Spinal cord (tissue), 10 donors: Measurements from ENCODE around the gene MSANTD1. TPM values are rescaled to one million over a fixed set of nuclear protein-coding genes. Genes with fewer than 3 reads are reported as not detected.

Source experiments
- DNase-seq, 6 donors: peaks; one replicate each; pipeline versions ENCODE4 v3.0.0 to v3.0.0-alpha.2; 2013 to 2015; ENCODE audit warnings: low spot score in 6 of 6, low read depth in 4 of 6
- H3K27ac ChIP-seq: one replicate; pipeline ENCODE4 v1.5.1; 2013; ENCODE audit warnings: low read depth, low read length, control low read depth
- H3K27me3 ChIP-seq: one replicate; pipeline ENCODE4 v1.6.1; 2013; ENCODE audit warnings: low read length; ENCODE audit not compliant: control insufficient read depth, insufficient read depth
- H3K36me3 ChIP-seq: one replicate; pipeline ENCODE4 v1.6.1; 2013; ENCODE audit warnings: low read length; ENCODE audit not compliant: control insufficient read depth, insufficient read depth
- H3K4me1 ChIP-seq: one replicate; pipeline ENCODE4 v1.6.1; 2013; ENCODE audit warnings: low read length; ENCODE audit not compliant: control insufficient read depth, insufficient read depth
- H3K4me3 ChIP-seq: one replicate; pipeline ENCODE4 v1.5.1; 2013; ENCODE audit warnings: low read depth, low read length, control low read depth
- H3K9me3 ChIP-seq: one replicate; pipeline ENCODE4 v1.6.1; 2013; ENCODE audit warnings: low read length; ENCODE audit not compliant: control insufficient read depth, insufficient read depth
- WGBS: methylation state at CpG from one replicate; pipeline ENCODE4 v1.1.5; 2013; ENCODE audit warnings: missing lambda C conversion rate; ENCODE audit not compliant: insufficient coverage; 5-methylcytosine and 5-hydroxymethylcytosine counted together
- polyA plus RNA-seq, 2 donors: library from polyadenylated mRNA; unstranded; fragments of 120-200 nt; gene quantifications; one replicate each; pipeline ENCODE4 v1.2.1, GENCODE V29; 2013; ENCODE audit not compliant: insufficient read length in 2 of 2
- total RNA-seq, 2 donors: library from RNA; depleted of rRNA in 1 of 2; stranded (reverse); fragments of 120-200 nt in 1 of 2; fragments of >200 nt in 1 of 2; gene quantifications; one replicate each; pipeline versions ENCODE4 v1.2.3 to v1.2.4, GENCODE V29; 2013 to 2014
- donor health status: healthy.

Gene MSANTD1
- total and polyA plus RNA-seq, 4 donors: 1.4 to 5.7 (median 3.3) TPM

DNA sequence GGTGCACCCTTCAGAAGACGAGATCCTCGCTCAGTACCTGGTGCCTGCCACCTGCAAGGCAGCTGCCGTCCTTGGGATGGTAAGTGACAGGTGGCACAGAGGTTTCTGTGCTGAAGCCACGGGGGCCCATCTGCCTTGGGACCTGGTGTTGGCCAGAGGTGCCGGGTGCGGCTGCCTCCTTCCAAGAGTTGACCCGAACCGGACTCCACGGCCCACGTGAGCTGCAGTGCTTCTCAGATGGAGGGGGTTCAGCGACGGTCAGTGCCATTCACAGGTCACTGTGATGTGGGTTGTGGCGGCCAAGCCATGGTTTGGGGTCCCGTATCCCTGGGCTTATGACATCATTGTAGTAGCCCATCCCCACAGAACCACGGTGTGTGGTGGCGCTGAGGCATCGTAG, 19.0 kb upstream of the MSANTD1 start:
- Histone ChIP-seq H3K36me3 (peaks cover 97% of the 10 kb centered on the region), H3K9me3 (no peaks in the 10 kb centered on the region)
- 98% methylated on average over 16 of the region's 17 CpGs for WGBS

DNA sequence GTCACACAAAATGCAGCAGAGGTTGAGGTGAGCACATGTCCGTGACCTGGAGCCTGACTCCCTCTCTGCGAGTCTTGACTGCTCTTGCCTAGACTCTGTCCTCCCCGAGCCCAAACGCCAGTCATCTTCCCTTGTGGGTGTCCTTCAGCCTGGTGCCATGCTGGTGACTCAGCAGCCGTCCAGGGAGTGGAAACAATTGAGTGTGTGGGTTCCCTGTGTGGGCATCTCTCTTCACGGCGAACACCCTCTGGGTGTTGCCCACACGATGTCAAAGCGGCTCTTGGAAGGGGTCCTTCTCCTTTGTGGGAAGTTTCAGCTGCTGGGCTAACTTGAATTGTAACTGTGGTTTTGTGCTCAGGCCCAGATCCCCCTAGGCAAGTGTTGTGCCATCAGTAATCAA, 17.5 kb upstream of the MSANTD1 start:
- WGBS: 94% methylated on average over 9 of the region's 9 CpGs
- H3K27ac ChIP-seq: no peak overlapping the region
- no peak overlapping the region for H3K4me3 ChIP-seq
- H3K36me3 ChIP-seq: peaks cover 97% of the 10 kb centered on the region
- H3K27me3 ChIP-seq: no peaks in the 10 kb centered on the region
- H3K9me3 ChIP-seq: no peaks in the 10 kb centered on the region
- DNase-seq: no peak
- H3K4me1 ChIP-seq: no peaks in the 10 kb centered on the region

More for the DNA sequence above, 19.0 kb upstream of the MSANTD1 start:
- Histone ChIP-seq H3K4me1 (peaks cover 6% of the 10 kb centered on the region), H3K27me3 (no peaks in the 10 kb centered on the region), H3K4me3 (no peak overlapping the region), H3K27ac (no peak overlapping the region)
- DNase-seq: no peak

GRCh38 chr4:3232001-3232400, 17.0 kb upstream of the MSANTD1 start:
- Histone ChIP-seq H3K9me3 (no peaks in the 10 kb centered on the region), H3K27ac (no peak overlapping the region), H3K4me3 (no peak overlapping the region), H3K4me1 (no peaks in the 10 kb centered on the region), H3K27me3 (no peaks in the 10 kb centered on the region), H3K36me3 (peaks cover 97% of the 10 kb centered on the region)
- DNase-seq: no peak
- WGBS: 95% methylated on average over 10 of the region's 16 CpGs

DNA sequence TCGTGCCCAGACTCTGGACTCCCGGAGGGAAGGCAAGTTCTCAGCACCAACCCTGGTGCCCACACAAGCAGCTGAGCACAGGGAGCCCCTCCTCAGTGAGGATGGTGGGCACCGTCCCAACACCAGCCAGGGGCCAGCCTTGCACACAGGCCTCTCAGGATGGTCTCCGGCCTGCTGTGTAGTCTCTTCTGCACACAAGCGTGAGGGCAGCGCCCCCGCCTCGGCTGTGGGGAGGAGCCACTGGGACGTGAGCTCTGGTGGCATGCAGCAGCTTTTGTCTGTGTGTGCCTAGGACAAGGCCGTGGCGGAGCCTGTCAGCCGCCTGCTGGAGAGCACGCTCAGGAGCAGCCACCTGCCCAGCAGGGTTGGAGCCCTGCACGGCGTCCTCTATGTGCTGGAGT, 16.1 kb upstream of the MSANTD1 start:
- H3K36me3 ChIP-seq: peaks cover 98% of the 10 kb centered on the region
- 94% methylated on average over 13 of the region's 15 CpGs for WGBS

DNA sequence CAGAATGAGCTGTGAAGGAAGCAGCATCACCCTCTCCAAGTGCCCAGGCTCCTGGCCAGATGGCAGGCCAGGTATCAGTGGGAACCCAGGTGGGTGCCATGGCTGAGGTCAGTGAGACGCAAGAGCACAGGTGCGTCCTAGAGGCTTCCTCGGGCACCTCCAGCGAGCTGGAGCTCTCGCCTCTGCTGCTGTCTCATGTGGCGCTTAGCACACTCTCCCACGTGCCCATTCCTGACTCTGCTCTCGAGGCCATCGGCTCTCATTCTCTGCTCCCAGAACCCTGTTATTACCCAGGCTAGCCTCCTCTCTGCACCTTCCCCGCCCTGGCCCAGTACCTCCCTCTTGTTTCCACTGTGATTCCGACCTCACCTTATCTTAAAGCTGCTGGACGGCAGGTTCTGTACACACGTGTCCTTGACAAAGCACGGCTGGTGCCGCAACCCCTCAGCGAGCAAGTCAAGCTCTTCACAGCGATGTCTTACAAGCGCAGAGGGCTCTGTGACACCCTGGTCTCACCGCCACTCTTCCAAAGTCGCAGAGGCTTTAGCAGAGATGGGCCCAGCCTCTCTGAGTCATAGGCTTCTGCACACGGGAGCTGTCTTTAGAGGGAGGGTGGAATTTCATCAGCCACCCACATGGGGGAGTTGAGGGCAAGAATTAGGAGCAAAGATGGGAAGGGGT, 15.4 kb upstream of the MSANTD1 start:
- H3K36me3 ChIP-seq: peaks cover 98% of the 10 kb centered on the region
- WGBS: 93% methylated on average over 21 of the region's 21 CpGs

More for the DNA sequence above, 16.1 kb upstream of the MSANTD1 start:
- DNase-seq: no peak
- no peaks in the 10 kb centered on the region for H3K9me3 ChIP-seq
- no peak overlapping the region for H3K27ac ChIP-seq
- H3K27me3 ChIP-seq: no peaks in the 10 kb centered on the region
- H3K4me1 ChIP-seq: no peaks in the 10 kb centered on the region
- no peak overlapping the region for H3K4me3 ChIP-seq

GRCh38 chr4:3234171-3235029, 14.6 kb upstream of the MSANTD1 start:
- DNase-seq: no peak
- H3K27ac ChIP-seq: no peak overlapping the region
- peaks cover 98% of the 10 kb centered on the region for H3K36me3 ChIP-seq
- no peak overlapping the region for H3K4me3 ChIP-seq
- WGBS: 84% methylated on average over 23 of the region's 23 CpGs
- H3K27me3 ChIP-seq: no peaks in the 10 kb centered on the region
- no peaks in the 10 kb centered on the region for H3K4me1 ChIP-seq
- no peaks in the 10 kb centered on the region for H3K9me3 ChIP-seq

More for the DNA sequence above, 15.4 kb upstream of the MSANTD1 start:
- DNase-seq: no peak
- no peak overlapping the region for H3K27ac ChIP-seq
- no peaks in the 10 kb centered on the region for H3K4me1 ChIP-seq
- H3K4me3 ChIP-seq: no peak overlapping the region
- H3K27me3 ChIP-seq: no peaks in the 10 kb centered on the region
- H3K9me3 ChIP-seq: no peaks in the 10 kb centered on the region

- Histone ChIP-seq H3K4me3 (no peak overlapping the region), H3K27me3 (no peaks in the 10 kb centered on the region), H3K36me3 (peaks cover 98% of the 10 kb centered on the region), H3K9me3 (no peaks in the 10 kb centered on the region), H3K27ac (no peak overlapping the region), H3K4me1 (peaks cover 5% of the 10 kb centered on the region)
- DNase-seq: no peak
- WGBS: 97% methylated on average over 14 of the region's 14 CpGs
Measured at GRCh38 chr4:3235030-3235345, 14.0 kb upstream of the MSANTD1 start.

DNA sequence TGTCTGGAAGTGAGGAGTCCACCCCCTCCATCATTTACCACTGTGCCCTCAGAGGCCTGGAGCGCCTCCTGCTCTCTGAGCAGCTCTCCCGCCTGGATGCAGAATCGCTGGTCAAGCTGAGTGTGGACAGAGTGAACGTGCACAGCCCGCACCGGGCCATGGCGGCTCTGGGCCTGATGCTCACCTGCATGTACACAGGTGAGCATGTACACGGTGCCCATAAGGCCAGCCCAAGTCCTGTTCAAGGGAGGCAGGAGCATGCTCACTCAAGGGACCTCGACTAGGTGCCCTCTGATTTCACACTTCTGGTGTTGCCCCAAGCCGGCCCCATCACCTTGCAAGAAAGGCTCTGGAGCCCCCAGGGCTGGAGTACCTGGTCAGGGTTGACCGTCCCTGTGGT, 13.4 kb upstream of the MSANTD1 start:
- 96% methylated on average over 11 of the region's 11 CpGs for WGBS
- Histone ChIP-seq H3K9me3 (no peaks in the 10 kb centered on the region), H3K27me3 (no peaks in the 10 kb centered on the region), H3K27ac (no peak overlapping the region), H3K36me3 (peaks cover 98% of the 10 kb centered on the region), H3K4me1 (peaks cover 7% of the 10 kb centered on the region), H3K4me3 (no peak overlapping the region)
- DNase-seq: no peak

- no peak for DNase-seq
Measured at GRCh38 chr4:3236326-3236878, 12.6 kb upstream of the MSANTD1 start.

More at GRCh38 chr4:3236326-3236878, 12.6 kb upstream of the MSANTD1 start:
- Histone ChIP-seq H3K27ac (no peak overlapping the region), H3K4me3 (no peak overlapping the region), H3K36me3 (peaks cover 98% of the 10 kb centered on the region), H3K27me3 (no peaks in the 10 kb centered on the region), H3K4me1 (peaks cover 14% of the 10 kb centered on the region), H3K9me3 (no peaks in the 10 kb centered on the region)
- 77% methylated on average over 3 of the region's 9 CpGs for WGBS
